Measurements from ENCODE around the gene PRAME.
"Not testable (repeated sequence)": the region's sequence is repeated elsewhere in the genome, so short reads cannot be mapped to it uniquely, and the experiment has no call there.

PRAME gene

DNA sequence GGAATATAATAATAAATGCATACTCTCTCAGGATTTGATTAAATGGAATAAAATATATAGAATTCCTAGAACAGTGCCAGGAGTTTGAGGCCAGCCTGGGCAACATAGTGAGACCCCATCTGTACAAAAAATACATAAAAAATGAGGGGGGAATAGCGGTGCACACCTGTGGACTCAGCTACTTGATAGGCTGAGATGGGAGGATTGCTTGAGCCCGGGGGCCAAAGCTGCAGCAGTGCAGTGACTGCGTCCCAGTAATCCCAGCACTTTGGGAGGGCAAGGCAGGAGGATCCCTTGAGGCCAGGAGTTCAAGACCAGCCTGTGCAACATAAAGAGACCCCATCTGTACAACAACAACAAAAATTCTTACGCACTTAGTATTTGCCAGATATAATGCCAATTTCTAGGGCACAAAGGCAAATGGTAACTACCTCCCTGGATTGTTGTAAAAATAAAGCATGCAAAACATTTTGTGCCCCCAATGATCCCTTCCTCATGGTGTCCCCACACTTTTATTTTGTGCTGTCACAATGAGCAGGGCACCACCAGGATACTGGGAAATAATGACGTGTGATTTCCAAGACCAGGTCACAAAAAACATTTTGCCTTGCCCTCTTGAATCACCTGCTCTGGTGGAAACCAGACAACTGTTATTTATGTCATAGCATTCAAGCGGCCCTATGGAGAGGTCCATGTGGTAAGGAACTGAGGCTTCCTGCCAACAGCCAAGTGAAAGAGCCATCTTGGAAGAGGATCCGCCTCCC lies 20.7 kb downstream of the PRAME start:
- H3K4me1 ChIP-seq (ENCODE audit: control insufficient read depth, insufficient read depth, low read length) = no peaks in the 10 kb centered on the region
- no peaks in the 10 kb centered on the region for H3K9me3 ChIP-seq (ENCODE audit: control insufficient read depth, low read length)
- no peaks in the 10 kb centered on the region for H3K36me3 ChIP-seq (ENCODE audit: control insufficient read depth, insufficient read depth, low read length)
- H3K27me3 ChIP-seq (ENCODE audit: control insufficient read depth, insufficient read depth, low read length) = no peaks in the 10 kb centered on the region
- H3K9ac ChIP-seq (ENCODE audit: low read length) = no peak overlapping the region
- no peak overlapping the region for H3K4me3 ChIP-seq (ENCODE audit: low read length)

DNA sequence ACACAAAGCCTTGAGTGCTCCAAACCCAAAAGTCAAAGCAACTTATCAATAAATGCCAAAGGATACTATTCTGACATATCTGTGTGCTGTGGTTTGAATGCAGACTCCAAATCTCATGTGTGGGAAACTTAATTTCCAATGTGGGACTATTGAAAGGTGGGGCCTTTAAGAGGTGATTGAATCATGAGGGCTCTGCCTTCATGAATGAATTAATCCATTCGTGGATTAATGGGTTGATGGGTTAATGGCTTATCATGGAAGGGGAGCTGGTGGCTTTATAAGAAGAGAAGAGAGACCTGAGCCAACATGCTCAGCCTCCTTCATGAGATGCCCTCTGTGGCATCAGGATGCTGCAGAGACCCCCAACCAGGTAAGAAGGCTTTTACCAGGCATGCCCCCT lies 22.1 kb downstream of the PRAME start:
- Histone ChIP-seq H3K36me3 (ENCODE audit: control insufficient read depth, insufficient read depth, low read length) (no peaks in the 10 kb centered on the region), H3K9ac (ENCODE audit: low read length) (no peak overlapping the region), H3K4me1 (ENCODE audit: control insufficient read depth, insufficient read depth, low read length) (no peaks in the 10 kb centered on the region), H3K4me3 (ENCODE audit: low read length) (no peak overlapping the region), H3K9me3 (ENCODE audit: control insufficient read depth, low read length) (no peaks in the 10 kb centered on the region), H3K27me3 (ENCODE audit: control insufficient read depth, insufficient read depth, low read length) (no peaks in the 10 kb centered on the region)

DNA sequence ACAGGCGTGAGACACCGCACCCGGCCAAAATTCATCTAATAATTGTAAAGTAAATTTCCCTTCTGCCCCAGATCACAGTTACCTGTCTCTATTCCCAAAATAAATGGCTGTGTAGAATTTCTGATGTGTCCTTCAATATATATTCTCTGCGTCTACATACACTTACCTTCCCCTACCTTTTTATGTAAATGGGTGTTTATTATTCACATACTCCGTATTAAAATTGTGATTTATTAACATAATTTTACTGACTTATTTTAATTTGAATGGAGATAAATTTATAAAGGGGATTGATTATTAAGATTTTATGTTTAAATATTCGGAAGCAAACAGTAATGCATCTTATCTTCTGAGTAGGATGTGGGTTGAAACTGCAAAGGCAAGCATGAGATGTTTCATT lies 22.6 kb downstream of the PRAME start:
- Histone ChIP-seq H3K36me3 (ENCODE audit: control insufficient read depth, insufficient read depth, low read length) (no peaks in the 10 kb centered on the region), H3K9ac (ENCODE audit: low read length) (no peak overlapping the region), H3K4me1 (ENCODE audit: control insufficient read depth, insufficient read depth, low read length) (no peaks in the 10 kb centered on the region), H3K9me3 (ENCODE audit: control insufficient read depth, low read length) (no peaks in the 10 kb centered on the region), H3K27me3 (ENCODE audit: control insufficient read depth, insufficient read depth, low read length) (no peaks in the 10 kb centered on the region), H3K4me3 (ENCODE audit: low read length) (no peak overlapping the region)

DNA sequence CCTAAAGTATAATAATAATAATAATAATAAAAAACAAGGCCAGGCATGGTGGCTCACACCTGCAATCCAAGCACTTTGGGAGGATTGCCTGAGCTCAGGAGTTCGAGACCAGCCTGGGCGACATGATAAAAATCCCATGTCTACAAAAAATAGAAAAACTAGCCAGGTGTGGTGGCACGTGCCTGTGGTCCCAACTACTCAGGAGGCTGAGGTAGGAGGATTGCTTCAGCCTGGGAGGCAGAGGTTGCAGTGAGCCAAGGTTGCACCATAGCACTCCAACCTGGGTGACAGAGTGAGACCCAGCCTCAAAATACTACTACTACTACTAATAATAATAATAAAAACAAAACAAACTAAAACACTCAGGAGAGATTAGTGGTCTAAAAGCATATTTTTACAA lies 23.4 kb downstream of the PRAME start:
- no peaks in the 10 kb centered on the region for H3K4me1 ChIP-seq (ENCODE audit: control insufficient read depth, insufficient read depth, low read length)
- no peaks in the 10 kb centered on the region for H3K9me3 ChIP-seq (ENCODE audit: control insufficient read depth, low read length)
- no peaks in the 10 kb centered on the region for H3K36me3 ChIP-seq (ENCODE audit: control insufficient read depth, insufficient read depth, low read length)
- no peaks in the 10 kb centered on the region for H3K27me3 ChIP-seq (ENCODE audit: control insufficient read depth, insufficient read depth, low read length)
- no peak overlapping the region for H3K9ac ChIP-seq (ENCODE audit: low read length)
- H3K4me3 ChIP-seq (ENCODE audit: low read length) = no peak overlapping the region

DNA sequence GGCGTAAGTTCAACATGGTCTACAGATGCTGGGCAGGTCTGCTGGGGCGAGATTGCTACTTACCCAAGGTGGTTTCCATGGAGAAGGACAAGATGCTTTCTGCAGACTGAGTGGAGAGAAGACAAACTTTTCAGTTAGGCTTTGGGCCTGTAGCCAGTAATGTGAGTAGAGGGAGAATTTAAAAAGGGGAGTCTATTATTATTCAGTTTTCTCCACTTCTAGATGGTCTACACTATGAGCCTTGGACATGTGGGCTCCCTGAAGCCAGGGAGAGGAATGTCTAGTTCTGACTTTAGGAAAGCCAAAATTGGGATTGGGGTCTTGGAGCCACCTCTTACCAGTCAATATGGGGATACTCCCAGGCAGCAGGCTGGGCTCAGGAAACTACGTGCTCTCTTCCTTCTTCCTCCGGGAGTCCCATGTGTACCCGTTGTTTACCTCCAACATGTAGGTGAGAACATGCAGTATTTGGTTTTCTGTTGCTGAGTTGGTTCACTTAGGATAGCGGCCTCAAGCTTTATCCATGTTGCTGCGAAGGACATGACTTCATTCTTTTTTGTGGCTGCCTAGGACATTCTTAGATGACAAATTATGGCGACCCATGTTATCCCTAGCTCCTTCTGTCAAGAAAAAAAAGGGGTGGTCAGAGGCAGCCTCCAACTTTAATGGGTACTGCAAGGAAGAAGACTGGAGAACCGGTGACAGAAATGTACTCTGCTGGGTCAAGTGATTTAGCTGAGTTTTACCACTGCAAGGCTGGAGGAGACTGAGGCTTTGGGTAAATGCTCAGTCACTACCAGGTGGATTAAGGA lies 24.3 kb downstream of the PRAME start:
- Histone ChIP-seq H3K9me3 (ENCODE audit: control insufficient read depth, low read length) (no peaks in the 10 kb centered on the region), H3K27me3 (ENCODE audit: control insufficient read depth, insufficient read depth, low read length) (no peaks in the 10 kb centered on the region), H3K4me3 (ENCODE audit: low read length) (no peak overlapping the region)

DNA sequence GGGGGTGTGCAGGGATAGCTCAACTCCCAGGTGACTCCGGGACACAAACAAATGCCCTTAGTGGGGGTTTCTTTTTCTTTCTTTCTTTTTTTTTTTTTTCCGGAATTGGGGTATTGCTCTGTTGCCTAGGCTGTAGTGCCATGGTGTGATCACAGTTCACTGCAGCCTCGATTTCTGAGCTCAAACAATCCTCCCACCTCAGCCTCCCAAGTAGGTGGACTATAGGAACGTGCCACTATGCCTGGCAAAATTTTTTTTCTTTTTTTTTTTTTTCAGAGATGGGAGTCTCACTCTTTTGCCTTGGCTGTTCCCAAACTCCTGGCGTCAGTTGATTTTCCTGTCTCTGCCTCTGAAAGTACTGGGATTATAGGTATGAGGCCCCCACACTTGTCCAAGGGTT lies 25.2 kb downstream of the PRAME start:
- Histone ChIP-seq H3K4me3 (ENCODE audit: low read length) (no peak overlapping the region), H3K9ac (ENCODE audit: low read length) (no peak overlapping the region), H3K4me1 (ENCODE audit: control insufficient read depth, insufficient read depth, low read length) (no peaks in the 10 kb centered on the region), H3K9me3 (ENCODE audit: control insufficient read depth, low read length) (no peaks in the 10 kb centered on the region), H3K36me3 (ENCODE audit: control insufficient read depth, insufficient read depth, low read length) (no peaks in the 10 kb centered on the region), H3K27me3 (ENCODE audit: control insufficient read depth, insufficient read depth, low read length) (no peaks in the 10 kb centered on the region)

More for the DNA sequence above, 24.3 kb downstream of the PRAME start:
- no peaks in the 10 kb centered on the region for H3K36me3 ChIP-seq (ENCODE audit: control insufficient read depth, insufficient read depth, low read length)
- no peak overlapping the region for H3K9ac ChIP-seq (ENCODE audit: low read length)
- H3K4me1 ChIP-seq (ENCODE audit: control insufficient read depth, insufficient read depth, low read length) = no peaks in the 10 kb centered on the region

DNA sequence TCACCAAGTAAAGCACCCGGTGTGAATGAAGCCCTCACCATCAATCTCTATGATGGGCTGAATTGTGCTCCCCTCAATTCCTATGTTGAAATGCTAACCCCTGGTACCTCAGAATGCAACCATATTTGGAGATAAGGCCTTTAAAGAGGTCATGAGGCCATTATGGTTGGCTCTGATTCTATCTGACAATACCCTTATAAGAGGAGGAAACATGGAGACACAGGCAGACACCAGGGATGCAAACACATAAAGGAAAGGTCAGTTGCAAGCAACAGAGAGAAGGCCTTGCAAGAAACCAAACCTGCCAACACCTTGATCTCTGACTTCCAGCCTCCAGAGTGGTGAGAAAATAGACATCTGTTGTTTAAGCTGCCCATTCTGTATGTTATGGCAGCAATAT lies 25.6 kb downstream of the PRAME start:
- H3K36me3 ChIP-seq (ENCODE audit: control insufficient read depth, insufficient read depth, low read length) = no peaks in the 10 kb centered on the region
- no peaks in the 10 kb centered on the region for H3K4me1 ChIP-seq (ENCODE audit: control insufficient read depth, insufficient read depth, low read length)
- H3K4me3 ChIP-seq (ENCODE audit: low read length) = no peak overlapping the region
- H3K27me3 ChIP-seq (ENCODE audit: control insufficient read depth, insufficient read depth, low read length) = no peaks in the 10 kb centered on the region
- H3K9me3 ChIP-seq (ENCODE audit: control insufficient read depth, low read length) = no peaks in the 10 kb centered on the region
- H3K9ac ChIP-seq (ENCODE audit: low read length) = no peak overlapping the region

DNA sequence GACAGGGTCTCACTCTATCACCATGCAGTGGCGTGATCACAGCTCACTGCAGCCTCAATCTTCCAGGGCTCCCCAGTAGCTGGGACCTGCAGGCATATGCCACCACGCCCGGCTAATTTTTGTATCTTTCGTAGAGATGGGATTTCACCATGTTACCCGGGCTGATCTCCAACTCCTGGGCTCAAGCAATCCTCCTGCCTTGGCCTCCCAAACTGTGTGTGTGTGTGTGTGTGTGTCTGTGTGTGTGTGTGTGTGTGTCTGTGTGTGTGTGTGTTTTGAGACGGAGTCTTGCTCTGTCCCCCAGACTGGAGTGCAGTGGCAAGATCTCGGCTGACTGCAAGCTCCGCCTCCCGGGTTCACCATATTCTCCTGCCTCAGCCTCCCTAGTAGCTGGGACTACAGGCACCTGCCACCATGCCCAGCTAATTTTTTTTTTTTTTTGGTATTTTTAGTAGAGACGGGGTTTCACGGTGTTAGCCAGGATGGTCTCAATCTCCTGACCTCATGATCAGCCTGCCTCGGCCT lies 26.5 kb downstream of the PRAME start:
- H3K27me3 ChIP-seq (ENCODE audit: control insufficient read depth, insufficient read depth, low read length); H3K9ac ChIP-seq (ENCODE audit: low read length); H3K36me3 ChIP-seq (ENCODE audit: control insufficient read depth, insufficient read depth, low read length); H3K4me1 ChIP-seq (ENCODE audit: control insufficient read depth, insufficient read depth, low read length); H3K9me3 ChIP-seq (ENCODE audit: control insufficient read depth, low read length); H3K4me3 ChIP-seq (ENCODE audit: low read length): not testable (repeated sequence)

DNA sequence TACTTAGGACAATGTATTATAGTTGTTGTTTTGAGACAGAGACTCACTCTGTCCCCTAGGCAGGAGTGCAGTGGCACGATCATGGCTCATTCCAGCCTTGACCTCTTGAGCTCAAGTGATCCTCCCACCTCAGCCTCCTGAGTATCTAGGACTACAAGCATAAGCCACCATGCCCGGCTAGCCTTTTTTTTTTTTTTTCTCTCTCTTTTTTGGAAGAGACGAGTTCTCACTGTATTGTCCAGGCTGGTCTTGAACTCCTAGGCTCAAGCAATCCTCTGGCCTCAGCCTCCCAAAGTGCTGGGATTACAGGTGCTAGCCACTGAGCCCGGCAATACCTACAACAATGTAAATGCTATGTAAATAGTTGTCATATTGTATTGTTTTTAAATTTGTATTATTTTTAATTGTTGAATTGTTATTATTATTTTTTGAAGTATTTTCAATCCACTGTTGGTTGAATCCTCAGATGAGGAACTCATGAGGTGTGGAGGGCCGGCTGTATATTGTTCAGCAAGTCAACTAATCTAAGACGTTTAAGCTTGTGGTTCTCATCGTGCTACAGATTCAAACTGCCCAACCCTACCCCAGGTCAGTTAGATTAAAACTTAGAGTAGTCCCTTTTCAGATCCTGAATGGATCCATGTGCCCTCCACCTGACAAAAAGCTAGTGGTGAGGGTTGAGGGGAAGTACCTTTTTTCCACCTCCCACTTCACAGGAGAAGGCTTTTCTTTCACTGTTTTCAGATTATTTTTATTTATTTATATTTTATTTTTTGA lies 27.1 kb downstream of the PRAME start:
- H3K4me1 ChIP-seq (ENCODE audit: control insufficient read depth, insufficient read depth, low read length) = no peaks in the 10 kb centered on the region
- H3K4me3 ChIP-seq (ENCODE audit: low read length) = no peak overlapping the region
- H3K27me3 ChIP-seq (ENCODE audit: control insufficient read depth, insufficient read depth, low read length) = no peaks in the 10 kb centered on the region
- H3K9ac ChIP-seq (ENCODE audit: low read length) = no peak overlapping the region
- no peaks in the 10 kb centered on the region for H3K36me3 ChIP-seq (ENCODE audit: control insufficient read depth, insufficient read depth, low read length)
- no peaks in the 10 kb centered on the region for H3K9me3 ChIP-seq (ENCODE audit: control insufficient read depth, low read length)

DNA sequence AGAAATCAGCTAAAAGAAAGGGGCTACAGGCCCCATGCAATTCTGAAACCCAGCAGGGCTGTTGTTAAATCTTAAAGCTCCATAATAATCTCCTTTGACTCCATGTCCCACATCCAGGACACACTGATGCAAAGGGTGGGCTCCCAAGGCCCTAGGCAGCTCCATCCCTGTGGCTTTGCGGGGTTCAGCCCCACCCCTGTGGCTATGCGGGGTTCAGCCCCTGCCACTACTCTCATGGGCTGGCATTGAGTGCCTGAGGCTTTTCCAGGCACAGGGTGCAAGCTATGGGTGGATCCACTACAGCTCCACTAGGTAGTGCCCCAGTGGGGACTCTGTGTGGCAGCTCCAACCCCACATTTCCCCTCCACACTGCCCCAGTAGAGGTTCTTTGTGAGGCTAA lies 30.3 kb downstream of the PRAME start:
- Histone ChIP-seq H3K4me1 (ENCODE audit: control insufficient read depth, insufficient read depth, low read length) (no peaks in the 10 kb centered on the region), H3K9ac (ENCODE audit: low read length) (no peak overlapping the region), H3K4me3 (ENCODE audit: low read length) (no peak overlapping the region), H3K27me3 (ENCODE audit: control insufficient read depth, insufficient read depth, low read length) (no peaks in the 10 kb centered on the region), H3K9me3 (ENCODE audit: control insufficient read depth, low read length) (no peaks in the 10 kb centered on the region), H3K36me3 (ENCODE audit: control insufficient read depth, insufficient read depth, low read length) (no peaks in the 10 kb centered on the region)

DNA sequence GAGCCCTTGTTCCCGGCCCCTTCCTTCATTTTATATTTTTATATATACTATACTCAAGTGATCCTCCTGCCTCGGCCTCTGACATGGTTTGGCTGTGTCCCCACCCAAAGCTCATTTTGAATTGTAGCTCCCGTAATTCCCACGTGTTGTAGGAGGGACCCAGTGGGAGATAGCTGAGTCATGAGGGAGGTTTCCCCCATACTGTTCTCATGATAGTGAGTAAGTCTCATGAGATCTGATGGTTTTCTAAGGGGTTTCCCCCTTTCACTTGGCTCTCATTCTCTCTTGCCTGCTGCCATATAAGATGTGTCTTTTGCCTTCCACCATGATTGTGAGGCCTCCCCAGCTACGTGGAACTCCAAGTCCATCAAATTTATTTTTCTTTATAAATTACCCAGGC lies 31.8 kb downstream of the PRAME start:
- Histone ChIP-seq H3K4me1 (ENCODE audit: control insufficient read depth, insufficient read depth, low read length) (no peaks in the 10 kb centered on the region), H3K36me3 (ENCODE audit: control insufficient read depth, insufficient read depth, low read length) (no peaks in the 10 kb centered on the region)

More for the DNA sequence above, 31.8 kb downstream of the PRAME start:
- no peaks in the 10 kb centered on the region for H3K9me3 ChIP-seq (ENCODE audit: control insufficient read depth, low read length)
- H3K9ac ChIP-seq (ENCODE audit: low read length) = no peak overlapping the region
- no peak overlapping the region for H3K4me3 ChIP-seq (ENCODE audit: low read length)
- no peaks in the 10 kb centered on the region for H3K27me3 ChIP-seq (ENCODE audit: control insufficient read depth, insufficient read depth, low read length)

Measured in mucosa of stomach (tissue), 1 donor.